GM19463 (cell line): ENCODE results near the gene SIGLEC5.

Experiments
- ATAC-seq: cut with Tn5 transposase; IDR thresholded peaks from one replicate; pipeline ENCODE4 v1.9.1; 2021; ENCODE audit warnings: mild to moderate bottlenecking, moderate library complexity; ENCODE audit not compliant: unreplicated experiment

The SIGLEC5 gene

DNA sequence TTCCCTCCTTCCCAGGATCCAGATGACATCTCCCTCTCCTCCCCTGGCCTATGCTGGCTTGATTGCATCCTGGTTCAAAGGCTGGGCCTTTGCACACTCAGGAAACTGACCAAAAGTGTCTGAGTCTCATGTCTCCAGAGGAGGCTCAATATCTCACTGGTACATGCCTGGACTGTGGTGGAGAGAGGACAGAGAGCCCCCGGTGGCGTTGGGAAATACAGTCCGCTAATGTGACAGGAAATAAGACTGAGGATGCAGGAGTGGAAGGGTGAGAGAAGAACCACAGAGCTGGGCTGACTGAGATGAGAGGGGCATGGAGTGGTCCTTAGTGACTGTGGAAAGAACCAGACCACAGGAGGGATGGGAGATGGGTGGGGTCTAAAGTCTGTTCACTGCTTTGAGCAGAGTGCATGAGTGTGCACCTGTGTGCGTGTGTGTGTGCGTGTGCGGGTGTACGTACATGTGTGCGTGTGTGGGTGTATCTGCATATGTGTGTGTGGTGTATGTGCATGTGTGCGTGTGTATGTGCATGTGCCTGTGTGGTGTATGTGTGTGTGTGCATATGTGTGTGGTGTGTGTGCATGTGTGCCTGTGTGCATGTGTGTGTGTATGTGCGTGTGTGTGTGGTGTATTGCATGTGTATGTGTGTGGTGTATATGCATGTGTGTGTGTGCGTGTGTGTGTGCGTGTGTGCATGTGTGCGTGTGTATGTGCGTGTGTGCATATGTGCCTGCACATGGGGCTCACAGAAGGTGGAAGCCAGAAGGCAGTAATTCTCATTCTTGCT is 1.9 kb downstream of the SIGLEC5 start:
- no peak for ATAC-seq

DNA sequence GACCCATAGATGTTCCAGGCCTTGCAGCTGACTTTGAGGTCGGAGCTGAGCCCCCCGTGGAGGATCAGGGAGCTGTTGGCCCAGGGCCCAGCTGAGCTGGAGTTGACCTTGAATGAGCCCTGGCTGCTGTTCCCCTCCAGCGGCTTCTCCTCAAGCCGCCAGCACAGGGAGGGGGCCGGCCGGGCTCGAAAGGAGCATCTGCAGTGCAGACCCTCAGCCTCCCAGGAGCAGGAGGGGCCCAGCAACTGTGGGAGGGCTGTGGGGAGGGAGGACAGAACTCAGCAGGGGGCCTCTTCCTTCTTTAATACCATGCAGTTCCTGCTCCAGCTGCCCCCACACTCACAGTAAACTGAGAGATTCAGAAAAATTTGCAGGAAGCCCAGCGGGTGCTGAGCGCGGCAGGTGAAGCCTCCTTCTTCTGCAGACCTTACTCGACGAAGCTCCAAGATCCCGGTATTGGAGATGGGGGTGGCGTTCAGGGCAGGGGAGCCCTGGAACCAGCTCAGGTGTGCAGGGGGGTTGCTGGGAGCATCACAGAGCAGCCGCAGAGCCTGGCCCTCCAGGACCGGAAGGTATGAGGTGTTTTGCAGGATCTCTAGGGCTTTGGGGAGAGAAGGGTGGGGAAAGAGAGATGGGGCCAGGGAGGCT is 2.6 kb downstream of the SIGLEC5 start:
- ATAC-seq: no peak

DNA sequence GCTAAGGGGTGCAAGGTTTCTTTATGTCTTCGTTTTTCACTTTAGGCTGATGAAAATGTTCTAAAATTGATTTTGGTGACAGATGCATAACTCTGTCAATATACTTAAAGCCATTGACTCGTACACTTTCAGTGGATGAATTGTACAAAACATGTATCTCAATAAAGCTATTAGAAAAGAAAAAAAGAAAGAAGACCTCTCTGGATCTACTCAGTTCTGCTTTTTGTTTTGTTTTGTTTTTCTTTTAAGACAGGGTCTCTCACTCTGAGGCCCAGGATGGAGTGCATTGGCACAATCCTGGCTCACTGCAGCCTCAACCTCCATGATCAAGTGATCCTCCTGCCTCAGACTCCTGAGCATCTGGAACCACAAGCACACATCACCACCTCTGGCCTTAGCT is 3.5 kb downstream of the SIGLEC5 start:
- no peak for ATAC-seq

DNA sequence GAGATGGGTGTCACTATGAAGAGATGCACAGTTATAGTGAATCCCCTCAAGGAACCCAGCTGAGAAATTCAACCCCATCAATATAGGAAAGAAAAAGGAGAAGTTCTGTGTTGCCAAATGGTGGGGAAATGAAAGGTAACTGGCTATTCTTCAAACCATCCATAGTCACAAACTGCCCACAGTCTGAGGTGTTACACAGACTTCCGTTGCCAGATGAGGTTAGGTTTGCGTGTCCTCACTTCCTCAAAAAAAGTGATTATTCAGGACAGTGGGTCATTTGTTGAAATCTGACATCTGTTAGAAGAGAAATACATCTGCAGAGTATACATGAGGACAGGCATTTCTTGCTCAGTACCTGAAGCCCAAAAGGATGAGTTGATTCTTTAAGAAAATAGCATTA is 9.0 kb downstream of the SIGLEC5 start:
- no peak for ATAC-seq

DNA sequence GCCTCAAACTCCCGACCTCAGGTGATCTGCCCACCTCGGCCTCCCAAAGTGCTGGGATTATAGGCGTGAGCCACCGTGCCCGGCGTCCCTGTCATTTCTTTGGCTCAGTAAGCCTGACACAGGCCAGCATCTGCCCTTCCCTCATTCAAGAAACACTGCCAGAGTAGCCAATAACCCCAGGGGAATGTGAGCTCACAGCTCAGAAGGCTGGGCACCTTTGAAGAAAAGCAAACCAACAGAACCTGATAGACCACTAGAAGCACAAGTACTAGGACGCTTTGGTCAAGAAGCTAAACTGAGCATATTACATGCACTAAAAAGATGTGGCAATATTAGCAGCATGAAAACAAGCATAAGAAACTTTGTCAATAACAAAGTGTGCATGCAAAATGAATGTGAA is 14.2 kb downstream of the SIGLEC5 start:
- ATAC-seq: no peak

DNA sequence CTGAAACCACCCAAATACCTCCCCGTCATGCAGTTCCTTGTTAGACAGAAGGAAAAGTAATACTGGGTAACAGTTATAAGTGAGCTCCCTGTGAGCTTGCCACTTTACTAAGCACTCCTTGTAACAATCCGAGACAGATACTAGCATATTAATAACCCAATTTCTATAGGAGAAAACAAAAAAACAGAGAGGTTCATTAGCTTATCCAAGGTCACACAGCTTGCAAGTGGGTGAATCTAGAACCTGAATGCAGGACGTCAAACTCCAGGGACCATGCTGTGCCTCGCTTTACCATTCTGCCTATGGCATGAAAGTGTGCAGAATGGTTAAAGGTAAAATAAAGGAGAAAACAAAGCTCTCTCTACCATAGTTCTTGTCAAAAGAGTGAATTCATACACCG is 15.4 kb downstream of the SIGLEC5 start:
- no peak for ATAC-seq

DNA sequence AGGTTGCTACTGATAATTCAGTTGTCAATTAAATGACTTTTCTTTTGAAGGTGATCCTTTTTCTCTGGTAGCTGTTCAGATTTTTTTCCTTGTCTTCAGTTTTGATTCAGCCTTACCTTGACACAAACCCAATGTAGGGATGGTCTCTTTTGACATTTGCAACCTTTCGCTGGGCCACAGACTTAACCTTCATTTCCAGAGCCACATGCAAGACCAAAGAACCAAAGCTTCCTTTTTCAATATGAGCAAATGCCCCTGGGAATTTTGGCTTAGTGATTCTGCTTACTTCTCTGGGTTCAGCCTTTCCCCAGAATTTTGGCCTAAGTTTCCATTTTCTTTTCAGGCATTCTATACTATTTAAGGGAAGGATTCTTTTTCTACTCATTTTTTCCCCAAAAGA is 19.6 kb downstream of the SIGLEC5 start:
- no peak for ATAC-seq

DNA sequence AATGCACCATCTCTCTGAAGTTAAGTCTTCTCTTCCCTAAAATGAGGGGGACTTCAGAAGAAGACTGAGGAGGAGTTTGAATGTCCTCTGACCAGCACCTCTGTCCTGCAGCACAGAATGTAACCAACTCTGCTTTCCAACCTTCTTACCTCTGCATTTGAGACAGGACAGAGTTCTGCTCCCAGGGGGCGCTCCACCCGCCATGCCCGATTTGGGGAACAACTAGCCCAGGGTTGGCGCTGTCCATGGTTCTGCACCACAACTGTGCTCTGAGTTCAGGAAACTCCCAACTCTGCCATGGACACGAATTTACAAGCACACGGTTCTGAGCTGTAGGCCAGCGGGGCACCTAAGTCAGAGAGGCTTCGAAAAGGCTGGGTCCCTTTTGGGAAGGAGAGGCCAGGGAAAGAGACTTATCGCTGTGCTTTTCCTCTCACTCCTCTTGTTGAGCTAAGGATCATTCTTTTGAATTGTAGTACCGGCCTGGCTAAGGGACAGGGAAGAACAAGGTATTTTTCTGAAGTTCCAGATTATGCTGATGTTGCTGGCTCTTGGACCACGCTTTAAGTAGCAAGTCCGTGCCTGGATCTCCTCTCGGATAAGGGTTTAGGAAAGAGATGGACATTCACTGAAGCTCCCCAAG is 22.2 kb downstream of the SIGLEC5 start:
- no peak for ATAC-seq

DNA sequence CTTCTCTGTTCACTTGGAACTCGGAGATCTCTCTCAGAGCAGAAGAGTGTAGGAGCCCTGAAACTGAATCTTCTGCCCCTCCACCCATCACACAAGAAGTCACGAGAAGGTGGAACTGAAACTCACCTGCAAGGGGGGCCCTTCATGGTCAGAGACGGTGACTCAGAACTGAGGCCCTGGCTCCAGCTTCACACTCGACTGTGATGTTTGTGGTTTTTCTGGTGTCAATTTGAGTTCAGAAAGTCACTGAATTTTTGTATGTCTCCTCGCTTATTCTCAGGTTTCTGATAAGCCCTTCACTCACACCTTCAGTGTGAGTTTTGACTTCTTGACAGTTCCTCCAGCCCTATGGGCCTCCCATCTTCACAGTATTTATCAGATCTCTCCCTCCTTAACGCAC is 23.1 kb downstream of the SIGLEC5 start:
- ATAC-seq: peak; percentile 95

DNA sequence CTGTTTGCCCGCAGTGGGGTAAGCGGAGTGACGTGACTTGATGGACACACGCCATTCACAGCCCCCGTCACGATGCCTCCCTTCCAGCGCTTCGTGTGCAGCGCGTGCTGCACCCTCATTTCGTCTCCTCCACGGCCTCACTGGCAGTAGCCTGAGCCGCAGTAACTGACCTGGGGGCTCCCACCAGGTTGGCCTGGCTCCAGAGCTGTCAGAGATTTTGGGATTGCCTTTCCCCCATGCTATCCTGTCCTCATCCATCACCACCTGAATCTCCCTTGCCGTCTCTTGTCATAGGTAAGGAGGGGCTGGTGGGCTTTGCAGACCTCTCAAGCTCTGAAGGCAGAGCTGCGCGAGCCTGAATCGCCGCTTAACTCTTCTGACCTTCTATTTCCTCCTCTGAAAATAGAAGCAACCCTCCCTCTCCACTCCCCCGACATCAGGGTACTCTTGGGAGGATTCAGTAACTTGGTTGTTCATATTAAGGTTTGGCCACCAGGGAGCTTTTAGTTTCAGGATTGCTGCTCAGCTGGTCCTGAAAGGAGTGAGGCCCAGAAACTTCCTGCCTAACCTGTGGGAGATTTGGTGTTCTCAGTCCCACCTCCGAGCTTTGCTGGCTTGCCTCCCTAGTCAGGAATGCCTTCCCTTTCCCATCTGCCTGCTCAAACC is 27.9 kb downstream of the SIGLEC5 start:
- no peak for ATAC-seq

DNA sequence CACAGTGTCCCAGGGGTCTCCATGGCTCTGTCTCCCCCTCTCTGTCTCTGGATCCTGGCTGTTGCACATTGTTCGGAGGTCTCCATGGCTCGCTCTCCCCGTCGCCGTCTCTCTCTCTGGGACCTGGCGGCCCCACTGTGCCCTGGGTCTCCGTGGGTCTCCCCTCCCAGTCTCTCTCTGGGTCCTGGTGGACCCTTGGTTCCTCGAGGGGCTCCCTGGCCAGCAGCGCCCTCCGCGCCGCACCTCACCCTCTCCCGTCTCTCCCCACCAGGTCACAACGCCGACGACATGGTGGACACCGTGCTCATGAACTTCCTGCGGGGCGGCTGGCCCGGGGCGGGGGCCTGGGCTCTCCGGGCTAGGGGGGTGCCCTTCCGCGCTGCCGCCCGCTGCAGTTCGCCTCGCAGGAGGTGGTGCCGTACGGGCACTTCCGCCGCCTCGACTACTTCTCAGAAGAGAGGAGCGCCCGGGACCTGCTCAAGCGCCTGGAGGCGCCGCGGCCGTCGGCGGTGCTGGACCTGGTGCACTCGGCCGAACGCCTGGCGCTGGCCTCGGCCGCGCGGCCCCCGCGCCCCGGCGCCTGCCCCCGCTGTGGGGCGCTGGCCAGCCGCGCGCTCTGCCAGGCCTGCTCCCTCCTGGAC is 29.1 kb downstream of the SIGLEC5 start:
- no peak for ATAC-seq

DNA sequence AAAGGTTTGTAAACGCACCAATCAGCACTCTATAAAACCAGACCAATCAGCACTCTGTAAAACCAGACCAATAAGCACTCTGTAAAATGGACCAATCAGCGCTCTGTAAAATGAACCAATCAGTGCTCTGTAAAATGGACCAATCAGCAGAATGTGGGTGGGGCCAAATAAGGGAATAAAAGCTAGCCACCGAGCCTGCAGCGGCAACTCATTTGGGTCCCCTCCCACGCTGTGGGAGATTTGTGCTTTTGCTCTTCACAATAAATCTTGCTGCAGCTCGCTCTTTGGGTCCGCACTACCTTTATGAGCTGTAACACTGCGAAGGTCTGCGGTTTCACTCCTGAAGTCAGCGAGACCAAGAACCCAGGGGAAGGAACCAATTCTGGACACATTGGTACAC is 31.1 kb downstream of the SIGLEC5 start:
- no peak for ATAC-seq

DNA sequence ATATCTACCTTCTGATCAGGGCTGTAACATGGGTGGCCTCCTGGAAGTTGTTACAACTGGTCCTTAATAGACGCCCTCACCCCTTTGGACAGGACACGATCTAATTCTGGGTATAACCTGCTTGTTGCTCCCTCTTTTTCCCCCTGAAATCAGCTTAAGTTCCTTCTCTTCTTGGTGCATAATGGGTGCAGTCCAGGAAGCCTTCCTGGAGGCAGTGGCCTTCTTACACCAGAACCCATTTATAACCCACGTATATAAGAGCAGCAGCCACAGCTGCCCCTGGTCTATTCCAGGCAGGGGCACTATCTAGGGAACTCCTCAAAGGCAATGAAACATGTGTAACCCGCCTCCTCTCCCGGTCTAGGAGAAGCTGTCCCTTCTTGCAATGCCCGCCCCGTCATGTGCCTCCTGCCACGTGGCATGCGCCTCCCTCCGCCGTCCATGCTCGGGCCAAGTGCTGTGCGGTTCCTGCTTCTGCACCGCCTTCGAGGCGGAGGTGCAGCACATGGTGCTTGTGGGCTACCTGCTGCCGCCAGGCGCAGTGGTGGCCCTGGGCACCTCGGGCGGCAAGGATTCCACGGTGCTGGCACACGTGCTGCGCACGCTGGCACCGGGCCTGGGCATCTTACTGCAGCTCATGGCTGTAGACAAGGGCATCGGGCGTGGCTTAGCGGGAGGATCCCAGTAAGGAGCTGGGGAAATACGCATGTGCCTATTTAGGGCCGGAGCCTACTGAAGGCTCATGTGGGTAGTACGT is 31.9 kb downstream of the SIGLEC5 start:
- no peak for ATAC-seq

DNA sequence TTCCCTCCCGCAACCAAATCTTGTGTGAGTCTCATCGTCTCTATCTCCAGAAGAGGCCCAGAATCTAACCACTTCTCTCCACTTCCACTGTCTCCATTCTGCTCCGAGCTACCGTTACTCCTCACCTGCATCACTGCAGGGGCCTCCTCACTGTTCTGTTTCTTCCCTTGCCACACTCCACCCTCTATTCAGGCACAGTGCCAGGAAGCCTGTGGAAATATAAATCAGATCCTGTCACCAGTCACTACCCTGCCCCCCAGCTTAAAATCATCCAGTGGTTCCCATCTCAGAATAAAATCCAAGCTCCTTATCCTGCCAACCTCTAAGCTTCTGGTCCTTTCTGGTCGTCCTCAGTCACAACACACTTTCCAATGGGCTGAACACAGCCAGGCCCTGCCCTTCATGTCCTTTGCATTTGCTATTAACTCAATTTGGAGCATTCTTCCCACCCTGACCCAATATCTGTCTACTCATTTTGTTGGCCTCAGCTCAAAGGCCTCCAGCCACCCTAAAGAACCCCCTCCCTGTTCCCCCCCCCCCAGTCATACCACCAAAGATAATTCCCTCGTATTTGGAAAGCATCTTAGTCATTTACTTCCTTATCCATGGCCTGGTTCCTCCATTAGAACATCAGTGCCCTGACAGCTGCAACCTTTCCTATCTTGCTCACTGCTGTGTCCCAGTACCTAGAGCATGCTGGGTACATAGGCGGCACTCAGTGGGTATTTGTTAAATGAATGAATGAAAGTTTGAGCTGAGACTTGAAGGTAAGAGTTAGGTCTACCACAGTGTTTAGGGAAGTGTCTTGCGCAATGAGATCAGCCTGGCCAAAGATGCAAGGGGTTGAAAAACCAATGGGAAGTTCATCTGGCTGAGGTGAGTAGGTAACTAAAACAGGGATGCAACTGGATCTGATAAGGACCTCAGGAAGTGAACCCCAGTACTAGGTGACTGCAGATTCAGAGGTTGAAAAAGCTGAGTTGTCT is 34.7 kb downstream of the SIGLEC5 start:
- no peak for ATAC-seq

DNA sequence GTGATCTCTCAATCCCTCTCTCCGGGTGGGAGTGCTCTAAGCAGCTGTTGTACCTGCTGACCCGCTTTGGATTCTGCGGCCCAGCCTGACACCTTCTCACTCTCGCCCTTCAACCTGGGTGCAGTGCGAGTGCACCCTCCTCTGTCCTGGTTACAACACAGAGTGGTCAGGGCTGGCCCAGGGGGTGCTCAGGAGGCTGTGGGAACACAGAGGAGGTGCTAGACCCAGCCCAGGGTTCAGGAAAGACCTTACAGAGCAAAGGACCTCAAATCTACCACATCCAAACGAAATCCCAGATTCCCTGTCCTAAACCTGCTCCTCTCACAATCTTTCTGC is 35.5 kb downstream of the SIGLEC5 start:
- no peak for ATAC-seq

DNA sequence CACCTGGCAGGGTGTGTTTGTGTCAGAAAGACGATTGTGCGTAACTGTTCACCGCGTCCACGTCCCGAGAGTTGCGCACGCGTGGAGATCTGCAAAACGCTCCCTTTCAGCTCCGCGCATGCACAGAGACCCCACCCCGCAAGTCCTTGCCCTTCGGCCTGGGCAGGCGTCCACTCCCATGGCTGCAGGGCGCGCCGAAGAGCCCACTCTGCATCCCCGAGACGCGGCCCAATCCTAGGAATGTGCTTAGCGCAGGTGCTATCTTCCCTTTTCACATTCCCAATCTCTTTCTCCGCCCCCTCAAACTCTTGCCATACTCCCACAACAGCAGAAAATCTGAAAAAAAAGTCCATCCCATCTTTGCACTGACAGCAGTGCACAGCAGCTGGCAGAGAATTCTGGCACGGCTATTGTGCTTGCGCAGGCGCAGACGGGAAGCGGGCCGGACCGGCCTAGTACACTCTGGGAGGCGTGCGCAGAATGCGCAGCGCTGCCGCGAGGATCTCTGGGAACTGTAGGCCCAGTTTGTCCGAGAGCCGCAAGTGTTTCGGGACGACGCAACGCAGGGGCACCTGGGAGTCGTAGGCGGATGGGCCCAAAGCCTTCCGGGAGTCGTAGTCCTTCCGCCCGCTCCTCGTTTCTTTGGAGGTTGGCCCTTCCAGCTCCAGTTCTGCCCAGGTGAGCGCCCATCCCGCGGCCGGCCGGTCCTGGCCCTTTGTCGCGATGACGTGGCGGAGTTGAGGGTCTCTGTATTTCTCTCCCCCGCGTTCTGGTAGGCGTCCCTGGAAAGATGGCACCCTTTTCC is 36.0 kb downstream of the SIGLEC5 start:
- ATAC-seq: peak; percentile 98

DNA sequence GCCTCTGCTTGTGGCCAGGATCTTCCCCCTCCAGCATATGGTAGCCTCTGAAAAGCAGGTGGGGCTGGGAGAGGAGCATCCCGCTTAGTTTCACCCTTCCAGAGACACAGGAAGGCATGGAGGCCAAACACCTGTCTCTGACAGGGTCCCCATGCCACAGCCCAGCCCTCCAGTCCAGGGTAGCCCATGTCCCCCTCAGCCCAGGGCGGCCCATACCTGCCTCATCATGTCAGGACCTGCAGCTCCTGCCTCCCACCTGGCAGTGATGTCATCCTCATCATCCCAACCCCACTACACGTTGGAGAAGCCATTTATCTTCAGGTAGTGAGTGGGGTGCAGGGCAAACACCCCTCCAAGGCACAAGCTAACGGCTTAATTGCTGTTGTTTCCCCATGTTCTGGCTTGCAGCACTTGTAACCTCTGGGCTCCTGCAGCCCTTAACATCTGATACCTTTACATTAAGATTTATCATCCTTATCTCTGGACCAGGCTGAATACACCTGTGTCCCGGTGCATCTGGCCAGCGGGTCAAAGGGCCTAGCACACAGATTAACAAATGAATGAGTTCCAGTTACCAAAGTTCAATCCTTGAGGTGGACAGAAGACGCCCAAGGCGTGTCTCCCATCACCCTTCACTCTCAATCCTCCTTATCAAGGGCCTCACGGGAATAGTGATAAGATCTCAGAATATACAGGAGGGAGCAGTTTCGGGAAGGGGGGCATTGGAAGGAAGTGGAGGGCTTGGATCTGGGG is 36.9 kb downstream of the SIGLEC5 start:
- ATAC-seq: no peak

DNA sequence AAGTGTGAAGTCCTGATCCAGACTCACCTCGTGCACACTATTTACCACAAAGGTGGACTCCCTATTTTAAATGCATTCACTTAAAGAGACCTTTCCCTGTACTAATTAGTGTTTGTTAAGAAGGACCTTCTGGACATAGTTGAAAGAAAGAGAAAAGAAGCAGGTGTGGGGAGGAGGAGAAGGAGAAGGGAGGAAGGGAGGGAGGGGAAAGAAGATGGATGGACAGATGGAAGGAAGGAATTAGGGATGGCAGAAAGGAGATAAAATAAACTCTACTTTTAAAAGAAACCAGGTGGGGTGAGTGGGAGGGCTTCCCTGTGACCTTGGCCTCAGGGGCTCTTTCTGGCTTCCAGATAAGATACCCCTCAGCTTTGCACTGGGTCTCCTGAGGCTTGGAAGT is 37.7 kb downstream of the SIGLEC5 start:
- no peak for ATAC-seq
